Measurements from ENCODE around the gene GPR143.

DNA sequence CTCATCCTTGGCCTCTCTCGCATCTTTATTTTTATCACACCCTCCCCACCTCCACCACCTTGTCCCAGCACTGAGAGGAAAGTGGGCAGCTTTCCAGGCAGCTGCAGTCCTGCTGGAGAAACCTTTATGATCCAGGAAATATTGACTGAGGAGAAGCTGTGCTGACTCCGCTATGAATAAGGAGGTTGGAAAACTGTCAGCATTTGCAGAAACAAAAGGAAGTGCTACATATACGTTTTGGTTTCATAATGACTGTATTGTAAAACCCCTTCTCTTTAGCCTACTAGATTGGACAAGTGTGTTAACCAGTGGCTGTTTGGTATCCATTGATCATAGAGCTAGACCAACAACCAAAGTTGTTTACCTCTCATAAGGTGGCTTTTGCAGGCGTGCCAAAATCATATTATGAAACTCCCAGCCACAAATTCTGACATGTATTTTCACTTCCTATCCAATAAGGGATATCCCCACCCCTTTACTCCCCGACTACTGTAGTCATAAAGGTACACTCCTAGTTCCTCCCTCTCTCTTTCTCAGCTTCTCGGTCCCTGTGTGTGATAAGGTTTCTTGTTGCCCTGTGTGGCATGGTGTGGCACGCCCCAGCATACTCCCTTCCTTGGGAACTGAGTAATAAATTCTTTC is 88.4 kb downstream of the GPR143 start:
- TF ChIP-seq, protein P1, sequence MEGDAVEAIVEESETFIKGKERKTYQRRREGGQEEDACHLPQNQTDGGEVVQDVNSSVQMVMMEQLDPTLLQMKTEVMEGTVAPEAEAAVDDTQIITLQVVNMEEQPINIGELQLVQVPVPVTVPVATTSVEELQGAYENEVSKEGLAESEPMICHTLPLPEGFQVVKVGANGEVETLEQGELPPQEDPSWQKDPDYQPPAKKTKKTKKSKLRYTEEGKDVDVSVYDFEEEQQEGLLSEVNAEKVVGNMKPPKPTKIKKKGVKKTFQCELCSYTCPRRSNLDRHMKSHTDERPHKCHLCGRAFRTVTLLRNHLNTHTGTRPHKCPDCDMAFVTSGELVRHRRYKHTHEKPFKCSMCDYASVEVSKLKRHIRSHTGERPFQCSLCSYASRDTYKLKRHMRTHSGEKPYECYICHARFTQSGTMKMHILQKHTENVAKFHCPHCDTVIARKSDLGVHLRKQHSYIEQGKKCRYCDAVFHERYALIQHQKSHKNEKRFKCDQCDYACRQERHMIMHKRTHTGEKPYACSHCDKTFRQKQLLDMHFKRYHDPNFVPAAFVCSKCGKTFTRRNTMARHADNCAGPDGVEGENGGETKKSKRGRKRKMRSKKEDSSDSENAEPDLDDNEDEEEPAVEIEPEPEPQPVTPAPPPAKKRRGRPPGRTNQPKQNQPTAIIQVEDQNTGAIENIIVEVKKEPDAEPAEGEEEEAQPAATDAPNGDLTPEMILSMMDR (IDR thresholded peaks at IDR 0.05; ENCODE audit: poor library complexity): no peak
- no peak for TF ChIP-seq EZH2 (IDR thresholded peaks at IDR 0.05; ENCODE audit: borderline replicate concordance)

All from hepatocyte (in vitro differentiated cells).